ENCODE results near the gene UBL7.

DNA sequence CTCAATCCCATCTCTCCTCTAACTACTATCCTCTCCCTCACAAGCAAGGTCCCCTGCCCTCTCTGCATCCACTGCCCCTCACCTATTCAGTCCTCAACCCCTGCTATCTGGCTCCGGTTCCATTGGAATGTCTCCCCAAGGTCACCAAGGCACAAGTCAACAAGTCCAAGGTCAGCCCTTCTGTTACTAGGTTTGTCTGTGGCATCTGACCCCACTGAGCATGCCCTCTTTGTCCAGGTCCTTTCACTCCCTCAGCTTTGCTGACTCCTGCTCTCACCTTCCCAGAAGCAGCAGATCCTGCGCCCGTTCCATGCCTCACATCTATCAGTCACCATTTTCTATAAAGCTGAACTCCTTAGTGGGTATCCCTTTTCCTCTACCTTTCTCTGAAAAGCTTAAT, 18.9 kb downstream of the UBL7 start:
- TF ChIP-seq, protein P1, sequence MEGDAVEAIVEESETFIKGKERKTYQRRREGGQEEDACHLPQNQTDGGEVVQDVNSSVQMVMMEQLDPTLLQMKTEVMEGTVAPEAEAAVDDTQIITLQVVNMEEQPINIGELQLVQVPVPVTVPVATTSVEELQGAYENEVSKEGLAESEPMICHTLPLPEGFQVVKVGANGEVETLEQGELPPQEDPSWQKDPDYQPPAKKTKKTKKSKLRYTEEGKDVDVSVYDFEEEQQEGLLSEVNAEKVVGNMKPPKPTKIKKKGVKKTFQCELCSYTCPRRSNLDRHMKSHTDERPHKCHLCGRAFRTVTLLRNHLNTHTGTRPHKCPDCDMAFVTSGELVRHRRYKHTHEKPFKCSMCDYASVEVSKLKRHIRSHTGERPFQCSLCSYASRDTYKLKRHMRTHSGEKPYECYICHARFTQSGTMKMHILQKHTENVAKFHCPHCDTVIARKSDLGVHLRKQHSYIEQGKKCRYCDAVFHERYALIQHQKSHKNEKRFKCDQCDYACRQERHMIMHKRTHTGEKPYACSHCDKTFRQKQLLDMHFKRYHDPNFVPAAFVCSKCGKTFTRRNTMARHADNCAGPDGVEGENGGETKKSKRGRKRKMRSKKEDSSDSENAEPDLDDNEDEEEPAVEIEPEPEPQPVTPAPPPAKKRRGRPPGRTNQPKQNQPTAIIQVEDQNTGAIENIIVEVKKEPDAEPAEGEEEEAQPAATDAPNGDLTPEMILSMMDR (IDR thresholded peaks at IDR 0.05): no peak
- TF ChIP-seq POLR2A (IDR thresholded peaks at IDR 0.05) (no peak), POLR2AphosphoS5 (IDR thresholded peaks at IDR 0.05; ENCODE audit: insufficient read depth in 1 of 2, low read depth in 1 of 2) (no peak)
